Renal pelvis (tissue), 4 donors: ENCODE measurements around the gene PAPPA. TPM values are rescaled to one million over a fixed set of nuclear protein-coding genes. Genes with fewer than 3 reads are reported as not detected.

Source experiments
- DNase-seq: peaks from one replicate; pipeline ENCODE4 v3.0.0-alpha.2; 2013
- polyA plus RNA-seq, 3 donors: library from polyadenylated mRNA; unstranded; fragments of 120-200 nt; gene quantifications; one replicate each; pipeline ENCODE4 v1.2.1, GENCODE V29; 2013; ENCODE audit not compliant: insufficient read length in 3 of 3

Gene PAPPA
- polyA plus RNA-seq, 3 donors = 2.8 to 8.4 (median 5.8) TPM

DNA sequence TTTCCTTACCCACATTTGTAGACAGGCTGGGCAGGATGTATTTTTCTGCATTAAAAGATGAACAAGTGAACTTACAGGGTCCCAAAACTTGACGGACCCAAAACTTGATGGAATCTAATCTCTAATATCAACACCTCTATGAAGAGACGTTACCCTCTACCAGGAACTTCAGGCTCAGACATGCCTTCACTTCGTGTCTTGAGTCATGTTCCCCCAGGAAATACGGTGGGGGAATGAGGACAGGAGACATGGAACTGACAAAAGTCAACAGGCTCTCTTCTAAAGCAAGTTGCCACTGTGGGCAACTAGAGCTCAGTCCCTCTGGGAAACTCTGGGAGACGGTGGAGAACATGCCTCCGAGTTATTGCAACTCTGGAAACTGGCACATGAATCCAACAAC lies 196.1 kb downstream of the PAPPA start:
- no peak for DNase-seq

DNA sequence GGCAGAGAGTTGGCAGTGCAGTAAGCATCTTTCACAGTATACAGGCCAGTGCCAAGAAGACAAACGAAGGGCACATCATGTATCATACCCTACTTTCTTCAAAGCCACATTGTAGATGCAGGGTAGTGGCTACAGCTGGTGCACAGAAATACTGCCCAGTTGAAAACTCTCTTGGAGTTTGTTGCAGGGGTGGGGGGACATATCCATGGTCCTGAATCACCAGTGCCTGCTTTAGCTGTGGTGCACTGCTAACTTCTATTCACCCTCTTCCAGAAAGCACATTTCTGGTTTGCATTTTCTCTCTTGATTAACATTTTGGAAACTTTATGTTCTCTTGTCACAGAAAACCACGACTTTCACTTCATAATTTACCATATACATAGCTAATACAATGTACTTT lies 196.6 kb downstream of the PAPPA start:
- DNase-seq = no peak

DNA sequence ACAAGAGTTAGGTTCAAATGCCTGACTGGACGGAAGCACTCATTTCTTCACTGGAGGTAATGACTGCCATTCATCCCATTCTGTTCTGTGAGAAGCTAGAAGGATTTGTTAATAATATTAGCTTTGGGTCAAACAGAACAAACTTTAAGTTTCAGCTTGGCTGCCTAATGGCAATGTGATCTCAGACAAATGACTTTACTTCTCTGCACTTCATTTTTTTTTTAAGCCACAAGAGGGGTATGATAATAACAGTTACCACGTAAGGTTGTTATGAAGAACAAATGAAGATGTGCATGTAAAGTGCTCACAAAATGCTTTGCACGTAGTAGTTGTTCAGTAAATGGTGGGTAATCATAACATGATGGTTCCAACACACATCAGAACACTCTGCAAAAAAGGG lies 199.4 kb downstream of the PAPPA start:
- DNase-seq = no peak

DNA sequence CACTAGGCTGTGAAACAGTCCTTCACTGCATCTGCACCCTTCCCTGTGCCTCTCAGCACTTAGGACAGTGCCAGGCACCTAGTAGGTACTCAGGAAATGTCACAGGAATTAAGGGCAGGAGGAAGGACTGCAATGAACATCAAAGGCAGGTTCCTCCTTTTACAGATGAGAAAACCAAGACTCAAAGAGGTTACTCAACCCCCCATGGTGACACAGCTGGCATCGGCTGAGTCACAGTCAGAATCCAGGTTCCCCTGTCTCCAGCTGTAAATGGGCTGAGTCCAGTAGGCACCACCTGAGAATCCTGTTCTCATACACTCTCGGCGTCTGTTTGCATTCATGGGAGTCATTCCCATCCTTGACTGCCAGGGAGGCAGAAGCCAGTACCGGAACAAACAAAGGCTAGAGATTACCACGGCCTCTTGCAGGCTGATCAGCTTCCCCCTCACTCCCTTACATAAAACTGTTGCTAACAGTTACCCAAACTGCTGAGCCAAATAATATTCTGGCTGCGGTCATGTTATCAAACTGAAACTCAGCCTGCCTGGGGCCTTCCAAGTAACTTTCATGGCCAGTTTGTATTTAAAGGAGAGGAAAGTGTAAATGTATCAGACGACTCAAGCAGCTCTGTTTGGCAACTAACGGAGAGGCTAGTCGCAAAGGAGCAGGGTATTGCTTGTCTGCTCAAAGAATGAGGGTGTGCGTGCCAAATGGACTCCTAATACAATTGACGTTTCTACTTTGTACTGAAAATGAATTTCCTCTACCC lies 201.7 kb downstream of the PAPPA start:
- no peak for DNase-seq

DNA sequence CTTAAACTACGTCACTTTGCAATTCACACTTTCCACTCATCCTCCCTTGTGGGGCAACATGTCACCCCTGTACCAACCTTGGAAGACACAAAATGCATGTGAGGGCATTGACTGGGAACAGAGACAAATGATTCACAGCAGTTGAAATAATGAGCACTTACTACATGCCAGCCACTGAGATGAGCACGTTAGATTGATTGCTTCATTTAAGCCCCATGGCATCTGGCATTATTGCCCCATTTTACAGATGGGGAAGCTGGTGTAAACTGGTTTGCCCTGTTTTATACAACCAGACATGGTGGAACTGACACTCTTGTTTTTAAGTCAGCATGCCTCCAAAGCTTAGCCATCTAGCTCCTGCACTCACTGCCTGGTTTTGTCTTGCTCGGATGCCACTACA lies 204.7 kb downstream of the PAPPA start:
- DNase-seq = no peak

DNA sequence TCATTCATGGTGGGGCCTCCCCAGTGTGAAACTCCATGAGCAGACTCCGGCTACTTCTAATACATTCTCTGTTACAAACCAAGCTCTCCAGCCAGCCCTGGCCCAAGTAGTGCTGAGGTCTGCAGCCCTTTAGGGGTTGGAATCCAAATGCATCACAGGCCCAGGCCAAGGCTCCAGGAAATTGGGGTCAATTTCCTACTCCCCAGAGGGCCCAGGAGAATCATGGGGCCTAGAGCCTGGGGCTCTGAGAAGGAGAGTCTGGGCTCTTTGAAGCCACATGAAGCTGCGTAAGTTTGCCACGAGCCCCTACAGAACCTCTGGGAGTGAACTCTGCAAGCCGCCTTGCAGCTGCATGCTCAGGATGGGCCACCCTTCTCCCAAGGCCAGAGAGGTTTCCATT lies 206.4 kb downstream of the PAPPA start:
- DNase-seq = no peak

DNA sequence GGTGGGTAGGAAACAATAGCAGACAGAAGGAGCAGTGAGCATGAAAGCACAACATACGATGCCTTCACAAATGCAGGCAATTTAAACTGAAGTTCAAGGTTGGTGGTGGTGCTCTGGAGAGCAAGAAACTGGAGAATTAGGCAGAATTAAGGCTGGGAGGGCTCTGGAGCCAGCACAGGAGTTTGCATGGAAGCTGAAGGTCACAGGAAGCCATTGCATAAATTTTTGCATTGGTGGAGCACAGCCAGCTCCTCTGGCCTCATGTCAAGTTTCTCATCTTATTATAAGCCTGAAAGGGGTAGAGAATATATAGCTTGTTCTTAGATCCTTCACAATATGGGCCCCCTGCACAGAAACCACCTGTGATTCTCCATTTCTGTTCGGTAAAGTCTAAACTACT lies 207.4 kb downstream of the PAPPA start:
- no peak for DNase-seq

DNA sequence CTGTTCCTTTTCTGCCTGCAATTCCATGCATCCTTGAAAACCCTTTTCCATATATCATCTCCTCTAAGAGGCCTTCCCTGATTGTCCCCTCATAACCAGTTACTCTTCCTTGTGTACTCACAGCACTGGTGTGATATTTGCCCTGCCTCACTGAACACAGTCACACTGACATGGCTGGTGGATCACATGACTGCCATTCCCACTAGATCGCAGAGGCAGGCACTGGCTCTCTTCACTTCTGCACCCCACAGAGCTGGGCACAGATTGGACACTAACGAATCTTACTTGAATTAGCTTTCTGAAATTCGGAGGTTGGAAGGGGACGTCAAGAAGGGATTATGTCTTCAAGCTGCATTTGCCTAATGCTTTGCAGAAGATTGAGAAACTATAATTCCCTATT lies 208.0 kb downstream of the PAPPA start:
- no peak for DNase-seq

DNA sequence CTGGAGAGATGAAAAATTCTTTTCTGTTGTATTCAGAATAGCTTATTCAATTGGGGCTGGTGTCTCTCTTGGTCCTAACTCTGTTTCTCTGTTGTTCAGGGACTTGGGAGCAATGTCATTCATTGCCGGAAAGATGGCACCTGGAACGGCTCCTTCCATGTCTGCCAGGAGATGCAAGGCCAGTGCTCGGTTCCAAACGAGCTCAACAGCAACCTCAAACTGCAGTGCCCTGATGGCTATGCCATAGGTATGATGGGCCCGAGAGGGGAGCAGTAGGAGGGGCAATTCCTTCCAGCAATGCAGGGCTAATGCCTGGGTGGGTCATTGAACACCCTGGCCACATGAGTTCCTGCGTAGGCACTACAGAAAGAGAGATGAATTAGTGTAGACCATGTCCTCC lies 208.9 kb downstream of the PAPPA start:
- DNase-seq = no peak

DNA sequence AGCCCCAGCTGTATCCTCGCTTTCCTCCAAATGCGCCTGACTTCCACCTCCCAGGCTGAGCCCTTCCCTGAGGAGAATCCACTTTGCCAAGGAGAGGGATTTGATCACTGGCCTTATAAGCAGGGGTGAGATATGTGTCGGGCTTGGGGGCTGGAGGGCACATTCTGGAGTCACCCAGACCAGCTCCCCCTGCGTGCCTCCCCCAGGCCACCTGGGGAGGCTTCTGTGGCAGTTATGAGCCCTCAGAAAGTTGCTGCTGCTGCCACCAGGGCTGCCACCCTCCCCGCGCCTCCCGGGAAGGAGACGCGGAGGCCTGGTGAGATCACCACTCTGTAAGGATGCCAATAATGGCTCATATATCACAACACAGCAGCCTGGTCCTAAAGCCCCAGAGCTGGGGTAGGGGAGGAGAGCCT lies 211.5 kb downstream of the PAPPA start:
- peak; percentile 75 for DNase-seq

DNA sequence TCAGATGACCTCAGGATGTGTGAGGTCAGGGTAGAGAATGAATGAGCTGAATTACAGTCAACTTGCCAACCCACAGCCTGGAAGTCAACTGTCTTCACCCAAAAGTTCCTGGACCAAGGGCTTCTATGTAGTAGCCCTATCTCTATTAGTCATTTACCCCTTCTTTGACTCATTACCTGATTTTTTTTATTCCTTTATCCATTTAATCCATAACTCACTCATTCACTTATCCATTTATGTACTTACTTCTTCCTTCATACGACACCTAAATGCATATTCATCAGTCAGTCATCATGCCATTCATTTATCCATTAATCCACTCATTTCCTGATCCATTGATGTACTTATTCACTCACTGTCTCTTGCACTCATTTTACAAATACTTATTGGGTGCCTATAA lies 212.7 kb downstream of the PAPPA start:
- no peak for DNase-seq

DNA sequence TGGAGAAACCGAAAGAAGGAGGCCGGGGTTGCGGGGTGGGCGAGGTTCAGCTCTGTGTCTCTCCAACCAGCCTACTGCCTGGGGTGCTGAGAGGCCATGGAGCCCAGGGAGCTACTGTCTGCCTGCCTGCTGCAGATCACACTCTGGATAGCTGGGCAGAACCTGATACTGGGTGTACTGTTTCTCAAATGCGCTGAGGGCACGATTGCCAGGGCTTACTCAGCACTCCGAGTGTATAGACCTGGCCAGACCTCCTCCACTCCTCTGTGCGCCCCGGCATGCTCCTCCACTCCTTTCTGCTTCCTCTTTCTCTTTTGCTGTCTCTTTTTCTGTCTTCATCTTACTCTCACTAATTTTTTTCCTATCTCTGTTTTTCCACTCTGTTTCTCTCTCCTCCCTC lies 215.1 kb downstream of the PAPPA start:
- DNase-seq = no peak

DNA sequence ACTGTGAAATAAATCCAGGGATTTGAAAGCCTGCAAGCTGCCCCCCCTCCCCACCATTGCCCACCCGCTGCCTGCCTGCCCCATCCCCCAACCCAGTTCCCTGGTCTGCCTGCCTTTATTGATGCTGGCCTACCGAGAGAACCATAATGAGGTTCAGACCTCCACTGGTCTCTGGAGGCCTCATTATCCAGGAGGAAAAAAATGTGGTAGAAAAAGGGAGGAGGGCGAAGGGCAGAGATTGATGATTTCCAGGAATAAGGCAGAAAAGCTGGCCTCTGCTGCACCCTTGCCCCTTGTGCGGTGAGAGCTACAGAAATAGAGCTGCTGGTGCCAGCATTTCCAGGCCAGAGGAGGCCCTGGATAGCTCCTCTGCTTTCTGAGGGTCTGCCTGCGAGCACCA lies 216.1 kb downstream of the PAPPA start:
- DNase-seq = no peak

DNA sequence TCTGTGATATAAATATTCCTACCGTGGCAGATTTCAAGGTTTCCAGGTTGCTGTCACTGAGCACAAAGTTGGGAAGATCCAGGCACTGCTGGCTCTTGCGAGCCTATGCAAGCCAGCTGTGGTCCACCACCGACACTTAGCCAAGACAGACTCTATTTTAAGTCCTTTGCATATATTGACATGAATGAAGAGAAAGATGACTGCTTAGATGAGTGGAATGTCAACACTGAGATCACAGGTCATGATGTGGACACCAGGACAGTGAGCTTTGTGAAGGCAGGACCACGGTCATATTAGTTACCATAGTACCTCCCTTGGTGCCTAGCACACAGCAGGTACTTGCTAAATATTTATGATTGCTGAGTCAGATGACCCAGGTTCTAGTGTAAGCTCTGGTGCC lies 217.0 kb downstream of the PAPPA start:
- no peak for DNase-seq

DNA sequence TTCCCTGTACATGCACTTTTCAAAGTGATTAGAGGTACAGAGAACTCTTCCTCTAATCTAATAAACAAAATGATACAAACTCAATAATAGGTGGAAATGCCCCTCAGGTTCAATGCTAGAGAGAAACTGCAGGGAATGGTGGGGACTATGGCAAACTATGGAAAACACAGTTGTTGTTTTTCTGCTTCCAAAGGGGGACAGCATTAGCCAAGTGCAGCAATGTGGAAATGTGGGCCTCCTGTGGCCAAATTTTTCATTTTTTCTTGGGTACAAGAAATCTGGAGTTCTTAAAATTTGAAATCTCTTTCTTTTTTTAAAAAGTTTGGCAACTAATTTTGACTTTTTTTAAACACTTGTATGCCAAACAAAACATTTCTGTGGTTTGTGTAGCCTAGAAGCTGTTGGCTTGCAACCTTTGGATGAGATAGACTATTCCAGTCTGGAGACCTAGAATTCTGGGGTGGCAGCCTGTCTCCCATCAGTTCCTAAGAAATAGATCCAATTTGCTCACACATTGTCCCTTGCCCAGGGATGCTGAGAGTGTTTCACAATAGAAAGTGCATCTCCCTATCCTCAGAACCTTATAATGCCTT lies 218.6 kb downstream of the PAPPA start:
- no peak for DNase-seq

DNA sequence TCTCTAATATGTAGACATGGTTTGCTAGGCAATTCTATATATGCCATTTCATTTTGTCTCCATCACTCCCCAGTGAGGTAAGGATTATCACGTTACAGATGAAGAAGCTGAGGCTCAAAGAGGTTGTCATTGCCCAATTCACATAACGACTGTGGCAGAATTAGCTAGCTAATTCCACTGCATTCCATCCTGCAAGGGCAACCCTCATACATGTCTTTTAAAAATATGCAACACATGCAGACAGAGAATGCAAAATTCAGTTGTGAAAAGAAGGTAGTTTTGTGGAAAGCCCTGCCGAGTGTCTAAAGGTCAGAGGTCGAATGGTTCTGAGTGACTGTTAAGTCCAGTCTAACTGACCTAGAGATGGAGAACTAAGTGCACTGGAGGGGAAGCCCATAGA lies 219.2 kb downstream of the PAPPA start:
- no peak for DNase-seq

DNA sequence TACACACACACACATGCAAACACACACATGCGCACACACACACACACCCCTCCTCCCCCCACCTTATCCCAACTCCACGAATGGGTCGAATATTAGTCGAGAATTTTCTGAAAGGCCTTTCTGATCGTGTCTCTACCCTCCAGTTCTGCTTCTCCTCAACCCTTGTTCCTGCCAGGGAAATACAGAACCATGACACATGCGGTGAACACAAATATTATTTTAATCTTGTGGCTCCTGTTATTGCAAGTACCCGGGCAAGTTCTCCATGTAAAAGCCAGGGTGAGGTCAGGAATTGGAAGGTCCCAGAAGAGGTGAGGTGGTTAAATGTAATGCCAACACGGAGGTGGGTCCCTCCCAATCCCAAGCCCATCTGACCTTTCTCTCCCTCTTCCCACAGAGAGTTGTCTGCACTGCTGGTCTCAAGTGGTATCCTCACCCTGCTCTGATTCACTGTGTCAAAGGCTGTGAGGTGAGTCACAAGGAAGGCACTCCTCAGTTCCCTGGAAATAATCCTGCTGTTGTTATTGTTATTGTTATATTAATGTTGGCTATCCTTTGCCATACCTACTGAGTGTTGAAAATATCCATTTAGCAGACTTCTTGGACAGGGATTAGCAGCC lies 223.7 kb downstream of the PAPPA start:
- no peak for DNase-seq

DNA sequence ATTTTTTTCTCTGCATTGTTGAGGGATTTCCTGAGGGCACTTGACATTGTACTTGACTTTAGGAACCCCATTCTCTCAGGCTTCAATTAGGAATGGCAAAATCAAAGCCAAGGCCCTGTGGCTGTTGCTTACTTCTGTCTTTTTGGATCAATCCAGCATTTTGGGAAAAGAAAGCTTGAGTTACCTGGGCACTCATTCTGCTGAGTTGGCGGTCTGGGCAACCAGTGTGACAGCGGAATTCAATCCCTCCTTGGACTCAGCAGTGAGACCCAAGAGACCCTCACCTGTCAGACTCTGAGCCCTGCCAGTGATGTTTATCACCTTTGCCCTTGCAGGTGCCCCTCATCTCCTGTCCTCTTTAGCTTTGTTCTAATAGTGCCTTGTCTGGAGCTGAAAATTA lies 225.3 kb downstream of the PAPPA start:
- DNase-seq = no peak

DNA sequence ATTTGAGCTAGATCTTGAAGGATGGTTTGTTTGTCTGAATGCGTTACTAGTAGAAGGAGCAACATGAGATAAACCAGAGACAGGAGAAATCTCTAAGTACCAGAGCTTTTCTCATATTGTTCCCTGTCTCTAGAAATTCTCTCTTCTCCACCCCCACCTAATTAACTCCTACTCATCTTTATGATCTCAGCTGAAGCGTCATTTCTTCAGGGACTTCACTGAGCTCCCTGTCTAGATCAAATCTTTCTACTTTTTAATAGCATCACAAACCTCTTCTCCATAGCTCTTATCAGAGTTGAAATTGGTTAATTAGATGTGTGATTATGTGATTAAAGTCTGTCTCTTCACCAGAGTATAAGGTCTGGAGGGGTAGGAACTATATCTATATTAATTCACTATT lies 226.2 kb downstream of the PAPPA start:
- DNase-seq = no peak

DNA sequence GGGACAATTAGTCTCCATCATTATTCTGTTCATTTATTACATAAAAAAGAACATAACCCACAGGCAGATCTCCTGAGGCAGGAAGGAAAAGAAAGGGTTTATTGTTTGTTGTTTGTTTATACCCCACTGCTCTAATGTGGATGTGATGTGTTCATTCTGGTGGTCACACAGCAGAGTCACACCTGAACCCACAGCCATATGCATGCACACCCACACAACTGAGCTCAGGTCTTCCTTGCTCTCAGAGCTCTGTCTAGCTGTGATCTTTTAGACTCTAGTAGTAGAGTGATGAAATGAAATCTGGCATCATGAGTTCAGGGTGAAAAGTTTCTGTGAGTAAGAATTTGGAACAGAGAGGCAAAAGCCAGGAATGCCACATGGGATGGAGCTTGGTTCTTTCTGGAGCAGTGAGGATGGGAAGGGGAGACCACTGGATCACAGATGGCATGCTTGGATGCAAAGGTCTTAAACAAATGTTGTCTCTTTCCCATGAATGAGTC lies 227.0 kb downstream of the PAPPA start:
- DNase-seq = no peak

DNA sequence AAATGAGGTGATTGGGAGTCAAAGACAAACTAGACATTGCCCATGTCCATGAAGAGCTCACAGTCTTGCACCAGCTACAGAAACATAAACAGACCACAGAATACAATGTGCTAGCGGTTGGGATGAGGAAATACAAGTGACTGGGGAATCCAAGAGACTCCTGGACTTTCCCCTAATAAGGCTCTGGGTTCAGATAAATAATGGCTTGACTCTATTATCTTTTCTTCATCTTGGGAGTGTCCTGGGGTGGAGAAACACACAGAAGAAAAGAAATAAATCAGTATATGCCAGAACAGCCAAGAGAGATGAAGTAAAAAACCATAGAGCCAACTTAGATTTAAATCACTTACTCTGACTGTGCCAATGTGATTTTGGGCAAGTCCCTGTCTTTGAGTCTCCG lies 227.8 kb downstream of the PAPPA start:
- DNase-seq = no peak

DNA sequence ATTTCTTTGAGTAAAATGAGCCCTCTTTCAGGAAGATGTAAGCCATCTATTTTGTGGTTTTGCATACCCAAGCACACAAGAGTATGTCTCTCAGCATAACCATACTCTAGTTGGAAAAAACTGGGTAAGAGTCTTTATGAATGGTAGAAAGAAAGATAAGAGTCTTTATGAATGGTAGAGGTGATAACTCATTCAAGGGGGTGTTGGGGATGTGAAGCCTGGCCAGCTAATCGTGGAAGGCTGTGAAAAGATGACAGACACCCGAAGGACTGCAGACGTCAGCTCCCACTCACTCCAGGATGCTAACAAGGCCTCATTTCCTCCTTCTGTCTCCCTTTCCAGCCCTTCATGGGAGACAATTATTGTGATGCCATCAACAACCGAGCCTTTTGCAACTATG lies 228.5 kb downstream of the PAPPA start:
- no peak for DNase-seq

DNA sequence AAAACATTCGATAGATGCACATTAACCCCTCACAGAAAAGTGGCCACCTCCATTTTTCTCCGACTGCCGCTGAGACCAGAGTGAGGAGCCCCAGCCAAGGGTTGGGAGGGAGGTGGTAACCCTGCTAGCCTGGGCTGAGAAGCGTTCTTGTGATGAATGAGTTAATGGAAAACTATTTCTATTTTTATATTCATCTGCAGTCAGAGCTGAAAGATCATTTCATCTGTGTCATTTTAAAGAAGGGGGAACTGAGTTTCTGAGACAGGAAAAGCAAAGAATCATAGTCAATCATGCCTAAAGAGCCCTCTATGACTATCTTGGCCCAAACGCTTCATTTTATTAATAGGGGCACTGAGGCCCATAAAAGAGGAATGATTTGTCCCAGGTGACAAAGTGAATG lies 229.5 kb downstream of the PAPPA start:
- no peak for DNase-seq
